ENCODE results near the gene NF2. TPM values are rescaled to one million over a fixed set of nuclear protein-coding genes. Genes with fewer than 3 reads are reported as not detected.

NF2 gene
- total RNA-seq, 1 experiment from 2014 or later, result 190 TPM

- no peak overlapping the region for H3K4me3 ChIP-seq (ENCODE audit: low read depth in 2 of 2, low read length in 2 of 2)
- ChIA-PET POLR2A (no interaction called here), CTCF (interaction anchor here (0.6 kb wide), 1 partner anchor 286 kb away, joined by 3 read pairs; no protein-coding TSS in a partner anchor)
- no peaks in the 10 kb centered on the region for H3K36me3 ChIP-seq (ENCODE audit: control insufficient read depth, insufficient read depth, low read length)
- no peaks in the 10 kb centered on the region for H3K4me1 ChIP-seq (ENCODE audit: control insufficient read depth, insufficient read depth, low read length)
- intact Hi-C loops (cut with micrococcal nuclease; ENCODE audit: unreplicated experiment) (no loop called here), in situ Hi-C loops (cut with HindIII; ENCODE audit: low pct_unique_long_range_greater_than_20kb, low sequenced_read_pairs) (no loop called here)
- no peak overlapping the region for H3K27ac ChIP-seq (ENCODE audit: low read length)
- no peaks in the 10 kb centered on the region for H3K27me3 ChIP-seq (ENCODE audit: control insufficient read depth, insufficient read depth, low read length)
- DNase-seq (ENCODE audit: low read depth, low spot score) (no peak), ATAC-seq (no peak)
- no peaks in the 10 kb centered on the region for H3K9me3 ChIP-seq (ENCODE audit: control insufficient read depth, insufficient read depth, low read depth, low read length)
- TF ChIP-seq SIN3A (IDR thresholded peaks at IDR 0.05; ENCODE audit: borderline replicate concordance, insufficient read depth, low read depth, low read length) (no peak), CTCF (IDR thresholded peaks at IDR 0.05) (no peak), REST (IDR thresholded peaks at IDR 0.05; ENCODE audit: insufficient read depth in 1 of 2, low read depth in 2 of 2, low read length in 1 of 2) (no peak), TCF7L2 (IDR thresholded peaks at IDR 0.05; ENCODE audit: low read depth, low read length) (no peak), POLR2AphosphoS5 (IDR thresholded peaks at IDR 0.05; ENCODE audit: low read depth, low read length) (no peak)
- BruUV-seq (replicated peaks), result no TSS peak
Observed at GRCh38 chr22:29742326-29742725, 138.9 kb downstream of the NF2 start.

GRCh38 chr22:29744902-29745301, 141.5 kb downstream of the NF2 start:
- BruUV-seq (replicated peaks), result no TSS peak
- Histone ChIP-seq H3K36me3 (ENCODE audit: control insufficient read depth, insufficient read depth, low read length) (no peaks in the 10 kb centered on the region), H3K27me3 (ENCODE audit: control insufficient read depth, insufficient read depth, low read length) (no peaks in the 10 kb centered on the region), H3K4me1 (ENCODE audit: control insufficient read depth, insufficient read depth, low read length) (no peaks in the 10 kb centered on the region), H3K9me3 (ENCODE audit: control insufficient read depth, insufficient read depth, low read depth, low read length) (no peaks in the 10 kb centered on the region), H3K4me3 (ENCODE audit: low read depth in 2 of 2, low read length in 2 of 2) (no peak overlapping the region), H3K27ac (ENCODE audit: low read length) (no peak overlapping the region)
- ChIA-PET CTCF (no interaction called here), POLR2A (interaction anchor here (0.7 kb wide), 1 partner anchor 202 kb away, joined by 4 read pairs; no protein-coding TSS in a partner anchor)
- no peak for ATAC-seq
- intact Hi-C loops (cut with micrococcal nuclease; ENCODE audit: unreplicated experiment), result no loop called here
- DNase-seq (ENCODE audit: low read depth, low spot score), result no peak
- in situ Hi-C loops (cut with HindIII; ENCODE audit: low pct_unique_long_range_greater_than_20kb, low sequenced_read_pairs), result no loop called here
- TF ChIP-seq REST (IDR thresholded peaks at IDR 0.05; ENCODE audit: insufficient read depth in 1 of 2, low read depth in 2 of 2, low read length in 1 of 2) (no peak), SIN3A (IDR thresholded peaks at IDR 0.05; ENCODE audit: borderline replicate concordance, insufficient read depth, low read depth, low read length) (no peak), CTCF (IDR thresholded peaks at IDR 0.05) (no peak), POLR2AphosphoS5 (IDR thresholded peaks at IDR 0.05; ENCODE audit: low read depth, low read length) (no peak), TCF7L2 (IDR thresholded peaks at IDR 0.05; ENCODE audit: low read depth, low read length) (no peak)
